ENCODE measurements around the gene CHST8. TPM values are rescaled to one million over a fixed set of nuclear protein-coding genes. Genes with fewer than 3 reads are reported as not detected.

Gene CHST8
- not detected for total RNA-seq

GRCh38 chr19:33621811-33622504, at the start of gene CHST8:
TSS of gene CHST8 (plus strand) at chr19:33621953. CDS start at chr19:33689262, 67,309 bp downstream.

GRCh38 chr19:33796164-33796875, 174.6 kb downstream of the CHST8 start, which contains the start of gene KCTD15:
TSS of gene KCTD15 (plus strand) at chr19:33796870. CDS start at chr19:33800455, 3,585 bp downstream.

Other genes with a start within 250 kb of the CHST8 start
- 10 to 100 TPM; 21.4 to 22.4 TPM for gene CEBPG, start 248.2 kb upstream of the CHST8 start, total RNA-seq
- 10 to 100 TPM; 33.8 to 36.1 TPM for gene PEPD, start 100.2 kb upstream of the CHST8 start, total RNA-seq
- gene KCTD15, start 174.9 kb downstream of the CHST8 start, total RNA-seq: 1 to 10 TPM; 1.6 to 2.4 TPM